HG03442 (cell line): ENCODE results near the gene SHC3.

ENCODE experiments used
- ATAC-seq: cut with Tn5 transposase; IDR thresholded peaks from one replicate; pipeline ENCODE4 v1.9.1; 2021; ENCODE audit warnings: mild to moderate bottlenecking, moderate library complexity; ENCODE audit not compliant: unreplicated experiment

SHC3 gene

DNA sequence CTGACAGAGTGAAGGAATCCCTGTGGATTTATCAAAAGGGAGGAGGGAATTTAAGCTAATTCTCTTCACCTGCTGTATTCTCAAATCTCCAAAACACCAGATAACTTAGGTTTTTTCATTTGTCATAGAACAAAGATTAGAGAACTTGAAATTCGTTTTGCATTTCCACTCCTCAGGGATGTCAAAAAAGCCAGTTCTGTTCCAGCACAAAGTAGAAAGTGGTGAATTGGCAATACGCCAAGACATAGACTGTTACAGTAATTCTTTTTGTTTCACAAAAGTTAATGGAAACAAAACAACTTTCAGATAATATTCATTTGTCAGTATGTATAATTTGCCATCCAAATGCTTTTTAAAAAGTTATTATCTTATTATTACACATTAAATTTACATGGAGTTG is 172.4 kb downstream of the SHC3 start:
- no peak for ATAC-seq

- no peak for ATAC-seq
Observed at GRCh38 chr9:89005323-89005722, 173.3 kb downstream of the SHC3 start.

- no peak for ATAC-seq
Observed at GRCh38 chr9:89002987-89003386, 175.6 kb downstream of the SHC3 start.

- ATAC-seq, result no peak
Observed at GRCh38 chr9:89001917-89002540, 176.6 kb downstream of the SHC3 start.

DNA sequence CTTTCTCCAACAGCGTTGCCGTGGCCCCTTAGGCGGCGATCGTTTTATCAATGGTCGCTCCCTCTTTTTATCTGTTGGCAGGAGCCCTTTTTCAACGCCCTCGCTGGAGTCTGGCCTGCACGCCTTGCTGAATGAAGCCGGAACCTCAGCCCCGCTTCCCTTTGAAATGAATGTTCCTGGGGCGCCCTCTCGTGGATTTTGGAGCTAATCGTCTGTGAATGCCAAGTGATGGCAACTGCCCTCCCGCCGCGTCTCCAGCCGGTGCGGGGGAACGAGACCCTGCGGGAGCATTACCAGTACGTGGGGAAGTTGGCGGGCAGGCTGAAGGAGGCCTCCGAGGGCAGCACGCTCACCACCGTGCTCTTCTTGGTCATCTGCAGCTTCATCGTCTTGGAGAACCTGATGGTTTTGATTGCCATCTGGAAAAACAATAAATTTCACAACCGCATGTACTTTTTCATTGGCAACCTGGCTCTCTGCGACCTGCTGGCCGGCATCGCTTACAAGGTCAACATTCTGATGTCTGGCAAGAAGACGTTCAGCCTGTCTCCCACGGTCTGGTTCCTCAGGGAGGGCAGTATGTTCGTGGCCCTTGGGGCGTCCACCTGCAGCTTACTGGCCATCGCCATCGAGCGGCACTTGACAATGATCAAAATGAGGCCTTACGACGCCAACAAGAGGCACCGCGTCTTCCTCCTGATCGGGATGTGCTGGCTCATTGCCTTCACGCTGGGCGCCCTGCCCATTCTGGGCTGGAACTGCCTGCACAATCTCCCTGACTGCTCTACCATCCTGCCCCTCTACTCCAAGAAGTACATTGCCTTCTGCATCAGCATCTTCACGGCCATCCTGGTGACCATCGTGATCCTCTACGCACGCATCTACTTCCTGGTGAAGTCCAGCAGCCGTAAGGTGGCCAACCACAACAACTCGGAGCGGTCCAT is 177.4 kb downstream of the SHC3 start:
- no peak for ATAC-seq

DNA sequence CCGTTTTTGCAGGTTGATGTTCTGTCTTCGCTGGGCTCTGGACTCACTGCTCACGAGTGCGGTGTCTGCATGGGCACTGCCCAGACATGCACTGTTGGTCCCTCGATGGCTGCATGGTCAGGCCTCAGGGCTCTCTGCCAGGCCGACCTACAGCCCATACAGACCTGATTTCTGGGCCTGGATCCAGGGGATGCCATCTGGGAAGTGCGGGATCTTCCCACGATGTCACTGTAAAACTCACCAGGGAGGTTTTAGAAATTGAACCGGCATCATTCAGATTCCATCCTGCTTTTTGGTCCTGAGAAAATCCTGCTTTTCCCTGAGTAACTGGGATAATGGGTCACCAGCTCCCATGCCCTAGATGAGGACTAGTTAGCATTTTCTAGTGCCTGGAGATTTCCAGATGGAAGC is 178.2 kb downstream of the SHC3 start:
- no peak for ATAC-seq

- ATAC-seq, result no peak
Observed at GRCh38 chr9:88998911-88999310, 179.7 kb downstream of the SHC3 start.

- ATAC-seq, result no peak
Observed at GRCh38 chr9:88998503-88998902, 180.1 kb downstream of the SHC3 start.

DNA sequence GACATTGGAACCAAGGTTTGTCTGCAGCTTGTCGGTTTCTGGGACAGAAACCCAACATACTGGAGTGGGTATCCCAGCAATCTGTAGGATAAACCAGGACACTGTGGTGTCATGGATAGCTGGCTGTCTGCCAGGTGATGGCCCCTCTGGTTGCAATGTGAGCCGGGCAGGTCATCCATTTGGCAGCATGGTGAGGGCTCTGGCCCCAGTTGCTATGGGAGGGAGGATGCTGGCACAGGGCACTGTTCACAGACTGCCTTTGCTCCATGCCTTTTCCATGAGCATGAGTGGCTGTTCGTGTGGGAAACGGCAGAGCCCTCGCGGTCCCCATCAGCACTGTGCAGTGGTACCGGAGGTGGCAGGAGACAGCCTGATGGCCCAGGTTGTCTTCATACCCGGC is 181.0 kb downstream of the SHC3 start:
- no peak for ATAC-seq

- no peak for ATAC-seq
Observed at GRCh38 chr9:88996921-88997235, 181.7 kb downstream of the SHC3 start.

DNA sequence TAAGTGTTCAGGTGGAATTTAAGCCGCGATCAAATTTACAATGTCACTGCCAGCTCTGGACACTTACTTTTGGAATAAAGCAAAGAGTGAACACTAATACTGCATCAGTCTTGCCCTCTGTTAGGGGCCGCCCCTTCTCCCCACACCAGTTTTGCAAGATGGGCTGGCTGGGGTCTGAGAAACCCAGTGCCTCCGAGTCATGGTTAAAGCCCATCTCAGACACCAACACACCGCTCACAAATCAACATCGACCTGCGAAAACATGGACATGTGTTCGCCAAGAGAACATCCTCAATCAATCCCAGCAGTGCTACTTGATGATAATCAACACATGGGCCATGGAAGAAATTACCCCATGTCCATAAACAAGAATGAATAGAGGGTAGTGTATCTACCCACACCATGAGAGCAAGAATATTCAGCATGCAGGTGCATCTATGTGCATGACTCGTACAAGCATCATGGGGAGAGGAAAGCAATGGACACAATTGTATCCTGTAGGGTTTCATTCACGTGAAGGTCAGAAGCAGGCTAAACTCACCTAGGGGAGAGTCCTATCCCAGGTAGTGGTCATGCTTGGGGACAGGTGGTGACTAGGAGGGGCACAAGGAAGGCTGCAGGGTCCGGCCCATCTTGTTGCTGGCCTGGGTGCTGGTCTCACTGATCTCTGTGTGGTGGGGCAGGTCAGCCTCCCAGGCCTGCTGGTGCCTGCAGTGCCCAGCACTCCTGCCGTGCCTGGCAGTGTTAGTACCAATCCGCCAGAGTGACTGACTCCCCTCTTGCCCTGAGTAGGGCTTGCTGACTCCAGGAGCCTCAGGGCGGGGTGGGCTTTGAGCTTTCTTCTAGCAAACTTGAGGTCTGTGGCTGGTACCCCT is 182.3 kb downstream of the SHC3 start:
- ATAC-seq, result no peak

DNA sequence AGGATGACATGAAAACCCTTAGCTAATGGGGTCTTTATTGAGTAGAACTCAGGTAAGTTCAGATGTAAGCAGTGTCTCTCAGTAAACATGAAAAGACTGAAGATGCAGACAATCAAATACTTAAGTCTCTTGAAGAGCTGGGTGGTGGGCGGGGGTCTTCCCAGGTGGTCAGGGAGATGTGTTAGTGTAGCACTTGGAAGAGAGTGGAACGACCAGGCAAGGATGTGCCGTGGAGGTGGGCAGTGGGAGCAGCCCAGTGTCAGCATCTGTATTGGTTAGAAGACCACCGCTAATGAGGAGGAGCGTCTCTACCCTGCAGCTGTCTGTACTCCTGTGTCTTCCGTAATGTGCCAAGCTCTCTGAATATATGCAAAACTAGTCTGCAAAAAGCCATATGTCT is 183.0 kb downstream of the SHC3 start:
- no peak for ATAC-seq

DNA sequence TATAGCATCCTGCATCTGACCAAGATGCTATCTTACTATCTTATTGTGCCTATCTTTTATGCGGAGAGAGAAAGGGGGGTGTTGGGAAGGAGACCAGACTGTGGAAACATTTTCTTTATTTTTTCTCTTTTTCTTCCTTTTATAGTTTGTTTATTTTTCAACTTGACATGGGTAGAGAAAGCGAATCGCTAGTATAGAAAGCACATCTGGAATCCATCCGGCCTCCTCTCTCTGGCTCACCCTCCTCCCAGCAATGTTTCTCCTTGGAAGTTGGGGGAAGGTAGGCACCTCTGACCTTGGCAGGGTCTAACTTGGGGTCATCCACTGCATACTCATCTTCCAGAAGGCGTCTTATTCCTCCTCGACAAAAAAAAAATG is 183.4 kb downstream of the SHC3 start:
- no peak for ATAC-seq

- ATAC-seq, result no peak
Observed at GRCh38 chr9:88994469-88995199, 184.0 kb downstream of the SHC3 start.

DNA sequence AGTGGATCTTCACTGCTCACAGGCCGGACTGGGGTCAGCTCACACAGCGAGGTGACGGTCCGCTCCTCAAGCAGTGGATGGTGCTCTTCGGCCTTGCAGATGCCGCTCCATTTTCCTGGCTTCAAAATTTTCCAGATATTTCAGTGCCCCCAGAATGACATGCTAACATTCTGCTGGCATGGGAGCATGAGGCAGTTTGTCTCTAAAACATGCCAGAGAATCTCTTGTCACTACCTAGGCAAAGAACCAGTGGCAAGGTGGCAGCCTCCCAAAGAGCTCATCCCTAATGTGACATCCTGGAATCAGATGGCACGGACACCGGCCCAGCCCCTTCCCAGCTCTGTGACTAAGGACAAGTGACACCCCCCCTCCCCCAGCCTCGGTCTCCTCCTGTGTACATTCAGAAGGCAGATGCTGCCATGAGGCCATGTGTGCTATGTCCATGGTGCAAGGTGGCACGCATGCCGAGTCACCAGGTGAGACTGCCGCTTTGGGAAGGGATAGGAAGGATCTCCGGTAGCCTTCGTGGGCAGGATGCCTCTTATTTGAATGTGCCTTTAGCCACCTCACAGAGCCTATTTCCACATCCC is 184.7 kb downstream of the SHC3 start:
- ATAC-seq, result no peak

GRCh38 chr9:88993327-88993726 is 185.3 kb downstream of the SHC3 start:
- no peak for ATAC-seq

DNA sequence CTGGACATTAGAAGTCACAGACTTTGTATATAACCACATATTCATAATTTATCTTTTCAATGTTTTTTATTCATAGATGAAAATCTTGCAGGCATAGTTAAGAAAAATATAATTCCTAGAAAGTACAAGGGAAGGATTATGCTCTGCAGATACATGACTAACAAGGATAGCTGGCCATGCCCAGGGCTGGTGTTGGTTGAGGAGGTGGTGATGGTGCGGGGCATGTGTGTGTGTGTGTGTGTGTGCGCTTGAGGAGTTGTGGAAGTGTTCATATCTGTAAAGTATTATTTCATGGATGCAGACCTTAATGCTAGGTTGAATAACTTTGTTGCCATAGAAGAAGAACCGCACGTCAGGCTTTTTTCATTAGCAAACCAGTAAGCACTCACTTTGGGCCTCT is 186.1 kb downstream of the SHC3 start:
- no peak for ATAC-seq

GRCh38 chr9:88991066-88992034 is 187.3 kb downstream of the SHC3 start, which contains the start of gene S1PR3:
Gene S1PR3 (plus strand): TSS chr9:88991468. CDS start chr9:89001201, 9,733 bp downstream.
- no peak for ATAC-seq

DNA sequence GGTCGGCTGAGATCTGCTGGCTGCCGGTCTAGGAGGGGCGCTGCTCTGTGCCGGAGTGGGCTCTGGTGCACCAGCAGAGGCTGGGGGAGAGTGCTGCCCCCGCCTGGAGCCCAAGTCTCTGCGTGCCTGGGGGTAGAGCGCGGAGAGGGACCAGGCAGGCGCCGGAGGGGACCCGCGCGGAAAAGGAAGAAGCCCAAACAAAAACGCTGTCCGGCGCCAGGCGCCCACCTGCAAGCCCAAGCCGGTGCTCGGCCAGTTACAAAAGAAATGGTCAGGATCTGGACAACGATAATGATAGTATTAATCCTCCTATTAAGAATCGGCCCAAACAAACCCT is 187.9 kb downstream of the SHC3 start:
- no peak for ATAC-seq
